Measurements from ENCODE around the gene COMMD9. TPM values are rescaled to one million over a fixed set of nuclear protein-coding genes. Genes with fewer than 3 reads are reported as not detected.

The COMMD9 gene
- total RNA-seq, 2 experiments from 2014 or later: 40.9 to 43.4 TPM

DNA sequence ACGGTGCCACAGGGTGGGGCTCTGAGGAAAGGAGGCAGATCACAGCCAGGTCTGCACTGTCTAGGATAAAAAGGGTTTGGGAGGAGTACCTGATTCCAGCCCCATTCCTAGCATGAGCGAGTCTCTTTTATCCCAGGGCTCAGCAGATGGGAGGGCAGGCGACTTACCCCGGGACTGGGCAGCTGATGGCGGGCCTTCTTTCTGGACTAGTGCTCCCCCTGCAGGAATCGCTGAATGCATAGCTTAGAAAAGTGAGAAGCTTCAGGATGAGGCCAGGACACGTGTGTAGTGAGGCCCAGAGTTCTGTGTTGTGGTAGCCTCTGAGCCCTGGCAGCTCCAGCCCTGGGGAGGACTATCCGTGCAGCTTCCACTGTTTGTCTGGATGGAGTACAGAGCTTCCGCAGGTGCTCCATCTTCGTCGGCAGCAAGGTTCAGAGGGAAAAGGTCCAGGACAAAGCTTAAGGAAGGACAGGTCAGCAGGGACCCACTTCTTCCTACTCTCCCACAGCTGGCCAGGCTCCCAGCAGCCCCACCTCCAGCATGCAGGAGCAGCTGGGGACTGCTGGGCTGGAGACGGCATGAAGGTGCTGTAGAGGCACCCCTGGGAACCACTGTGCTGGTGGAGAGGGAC, 30.4 kb downstream of the COMMD9 start:
- ATAC-seq (ENCODE audit: low read depth) (no peak), DNase-seq (no peak)
- POLR2A ChIA-PET: interaction anchor here (0.6 kb wide), 1 partner anchor 1824 kb away, joined by 4 read pairs; no protein-coding TSS in a partner anchor
- H3K4me1 Mint-ChIP-seq: no peaks in the 10 kb centered on the region
- H3K27ac Mint-ChIP-seq: no peak overlapping the region
- H3K27me3 Mint-ChIP-seq: peaks cover 9% of the 10 kb centered on the region
- no peak overlapping the region for H3K4me3 Mint-ChIP-seq
- no peaks in the 10 kb centered on the region for H3K9me3 Mint-ChIP-seq
- no peaks in the 10 kb centered on the region for H3K36me3 Mint-ChIP-seq

DNA sequence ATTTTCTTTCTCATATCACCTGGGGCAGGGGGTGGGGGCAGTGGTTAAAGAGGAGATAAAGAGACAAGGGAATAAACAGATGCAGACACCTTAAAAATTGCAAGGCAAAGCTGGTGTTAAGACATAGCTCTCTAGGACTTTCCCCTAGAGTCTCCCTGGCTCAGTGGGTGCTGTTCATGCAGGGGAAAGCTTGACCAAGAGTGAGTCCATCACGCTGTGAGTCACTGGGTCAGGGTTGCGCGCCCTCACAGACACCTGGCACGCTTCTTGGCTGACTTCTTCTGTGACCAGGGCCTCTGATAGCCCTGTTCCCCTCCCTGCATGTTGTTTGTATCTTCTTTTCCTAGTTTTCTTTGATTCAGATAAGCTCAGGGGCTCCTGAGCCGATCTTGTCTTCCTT, 31.9 kb downstream of the COMMD9 start:
- no peak for DNase-seq
- H3K9me3 Mint-ChIP-seq: no peaks in the 10 kb centered on the region
- POLR2A ChIA-PET: no interaction called here
- H3K36me3 Mint-ChIP-seq: no peaks in the 10 kb centered on the region
- H3K4me1 Mint-ChIP-seq: no peaks in the 10 kb centered on the region
- no peak overlapping the region for H3K27ac Mint-ChIP-seq
- no peak overlapping the region for H3K4me3 Mint-ChIP-seq
- peaks cover 7% of the 10 kb centered on the region for H3K27me3 Mint-ChIP-seq
- no peak for ATAC-seq (ENCODE audit: low read depth)

DNA sequence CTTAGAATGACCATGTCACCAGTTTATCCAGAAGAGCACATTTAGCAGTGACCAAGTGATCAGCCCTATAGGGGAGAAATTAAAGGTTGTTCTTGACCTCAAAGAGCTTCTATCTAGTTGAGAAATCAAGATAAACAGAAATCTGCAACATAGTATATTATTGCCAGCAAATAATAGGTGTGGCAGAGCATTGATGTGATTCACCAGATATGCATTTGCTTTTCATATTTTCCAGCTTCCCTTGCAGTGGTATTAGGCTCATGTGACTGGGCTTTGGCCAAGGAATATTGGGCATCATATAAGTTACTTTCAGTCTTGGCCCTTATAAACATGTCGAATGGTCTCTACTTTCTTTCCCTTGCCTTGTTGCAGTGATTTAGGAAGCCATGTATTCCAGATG, 34.5 kb downstream of the COMMD9 start:
- H3K27ac Mint-ChIP-seq: no peak overlapping the region
- H3K4me3 Mint-ChIP-seq: no peak overlapping the region
- H3K4me1 Mint-ChIP-seq: no peaks in the 10 kb centered on the region
- H3K27me3 Mint-ChIP-seq: peaks cover 11% of the 10 kb centered on the region
- DNase-seq: no peak
- H3K9me3 Mint-ChIP-seq: no peaks in the 10 kb centered on the region
- H3K36me3 Mint-ChIP-seq: no peaks in the 10 kb centered on the region
- ATAC-seq (ENCODE audit: low read depth): no peak
- POLR2A ChIA-PET: no interaction called here

DNA sequence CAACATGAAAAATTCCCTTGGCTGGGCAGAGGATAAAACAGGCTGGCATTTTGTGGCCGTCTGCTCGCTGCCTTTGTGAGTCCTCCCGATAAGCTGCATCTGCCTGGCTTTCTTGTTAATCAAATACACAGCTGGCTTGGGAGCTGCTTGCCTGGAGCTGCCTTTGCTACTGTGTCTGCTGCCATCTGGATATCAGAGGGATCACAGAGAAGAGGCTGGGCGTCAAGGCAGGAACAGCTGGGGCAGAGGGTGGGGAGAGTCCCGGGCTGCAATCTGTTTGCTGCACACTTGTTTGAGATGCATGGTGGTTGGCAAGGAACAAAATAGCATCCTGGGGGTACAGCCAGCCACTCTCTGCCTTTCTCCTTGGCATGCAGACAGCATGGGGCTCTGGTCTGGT, 36.0 kb downstream of the COMMD9 start:
- no peak overlapping the region for H3K4me3 Mint-ChIP-seq
- DNase-seq (no peak), ATAC-seq (ENCODE audit: low read depth) (no peak)
- no peaks in the 10 kb centered on the region for H3K9me3 Mint-ChIP-seq
- H3K27me3 Mint-ChIP-seq: peaks cover 15% of the 10 kb centered on the region
- POLR2A ChIA-PET: no interaction called here
- H3K36me3 Mint-ChIP-seq: no peaks in the 10 kb centered on the region
- H3K27ac Mint-ChIP-seq: no peak overlapping the region
- H3K4me1 Mint-ChIP-seq: no peaks in the 10 kb centered on the region

DNA sequence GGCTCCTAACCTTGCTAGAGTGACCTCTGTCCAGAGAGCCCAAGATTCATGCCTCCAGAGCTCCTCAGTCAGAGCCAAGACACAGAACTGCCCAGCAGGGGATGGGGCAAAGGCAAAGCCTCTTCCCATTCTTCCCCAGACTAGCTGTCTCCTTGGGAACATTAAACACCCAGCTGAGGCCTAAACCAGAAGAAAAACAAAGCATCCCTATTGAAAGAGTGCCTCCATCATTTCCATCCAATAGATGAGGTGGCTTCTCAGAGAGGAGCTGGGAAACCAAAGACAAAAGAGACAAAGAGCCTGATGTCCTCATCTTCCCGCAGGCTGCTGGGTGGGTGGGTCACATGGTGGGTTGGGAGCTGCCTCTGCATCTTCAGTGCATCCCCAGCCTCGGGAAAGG, 37.4 kb downstream of the COMMD9 start:
- no peaks in the 10 kb centered on the region for H3K36me3 Mint-ChIP-seq

DNA sequence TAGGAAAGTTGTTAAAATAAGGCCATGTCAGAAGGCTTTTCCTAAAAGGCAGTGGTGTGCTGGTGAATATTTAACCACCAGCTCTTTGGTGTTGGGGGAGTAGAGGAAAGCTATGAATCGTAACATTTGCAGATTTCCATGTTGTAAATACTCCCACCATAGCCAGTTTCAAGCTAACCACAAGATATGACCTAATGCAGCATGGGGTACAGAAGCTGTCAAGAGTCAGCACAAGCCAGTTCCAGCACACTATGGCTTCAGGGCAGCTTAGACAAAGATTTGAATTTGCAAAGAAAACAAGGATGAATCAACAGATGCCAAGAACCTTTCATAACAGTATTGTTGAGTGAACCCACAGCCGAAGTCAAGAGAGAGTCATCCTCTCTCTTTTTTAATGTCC, 40.0 kb downstream of the COMMD9 start:
- Mint-ChIP-seq H3K27me3 (peaks cover 26% of the 10 kb centered on the region), H3K9me3 (no peaks in the 10 kb centered on the region), H3K4me1 (no peaks in the 10 kb centered on the region), H3K36me3 (no peaks in the 10 kb centered on the region), H3K4me3 (no peak overlapping the region), H3K27ac (no peak overlapping the region)
- ATAC-seq (ENCODE audit: low read depth) (no peak), DNase-seq (no peak)
- POLR2A ChIA-PET: no interaction called here

More for the DNA sequence above, 37.4 kb downstream of the COMMD9 start:
- Mint-ChIP-seq H3K4me3 (no peak overlapping the region), H3K27me3 (peaks cover 23% of the 10 kb centered on the region), H3K4me1 (no peaks in the 10 kb centered on the region), H3K27ac (no peak overlapping the region), H3K9me3 (no peaks in the 10 kb centered on the region)
- POLR2A ChIA-PET: interaction anchor here (0.5 kb wide), 1 partner anchor 144 kb away, joined by 4 read pairs; no protein-coding TSS in a partner anchor
- ATAC-seq (ENCODE audit: low read depth) (no peak), DNase-seq (no peak)

DNA sequence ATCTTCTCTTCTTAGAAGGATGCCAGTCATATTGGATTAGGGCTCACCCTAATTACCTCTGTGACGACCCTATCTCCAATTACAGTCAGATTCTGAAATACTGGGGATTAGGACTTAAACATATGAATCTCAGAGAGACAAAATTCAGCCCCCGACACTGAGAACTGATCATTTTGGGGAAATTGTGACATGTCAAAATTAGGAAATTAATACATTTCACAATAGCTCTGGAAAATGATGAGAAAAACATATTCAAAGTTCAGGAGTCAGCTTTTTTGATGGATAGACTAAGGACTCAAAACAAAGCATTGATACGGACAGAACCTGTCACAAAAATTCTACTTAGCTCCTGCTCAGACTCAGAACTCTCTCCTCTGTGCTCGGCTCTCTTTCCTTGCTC, 40.8 kb downstream of the COMMD9 start:
- POLR2A ChIA-PET: no interaction called here
- no peak for ATAC-seq (ENCODE audit: low read depth)

DNA sequence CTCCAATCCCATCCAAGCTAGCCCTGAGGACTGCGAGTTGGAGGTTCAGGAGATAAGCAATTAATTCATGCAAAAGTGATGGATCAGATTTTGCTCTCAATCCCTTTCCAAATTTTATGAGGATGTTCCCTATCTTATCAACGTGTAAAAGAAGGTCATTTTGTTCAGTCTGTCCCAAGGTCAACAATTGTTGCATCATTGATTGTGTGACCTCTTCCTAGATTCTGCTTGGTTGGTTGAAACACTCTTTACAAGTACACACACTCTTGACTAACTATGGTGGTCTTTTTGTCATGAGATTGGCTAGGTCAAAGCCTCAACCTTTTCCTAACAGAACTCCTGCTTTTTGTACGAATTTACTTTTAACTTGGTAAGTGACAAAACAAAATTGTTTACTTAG, 41.7 kb downstream of the COMMD9 start:
- H3K4me3 Mint-ChIP-seq: no peak overlapping the region
- ATAC-seq (ENCODE audit: low read depth) (no peak), DNase-seq (no peak)
- H3K27ac Mint-ChIP-seq: no peak overlapping the region
- peaks cover 27% of the 10 kb centered on the region for H3K27me3 Mint-ChIP-seq
- no peaks in the 10 kb centered on the region for H3K4me1 Mint-ChIP-seq
- no peaks in the 10 kb centered on the region for H3K36me3 Mint-ChIP-seq
- H3K9me3 Mint-ChIP-seq: no peaks in the 10 kb centered on the region
- POLR2A ChIA-PET: no interaction called here

More for the DNA sequence above, 40.8 kb downstream of the COMMD9 start:
- Mint-ChIP-seq H3K27ac (no peak overlapping the region), H3K4me1 (no peaks in the 10 kb centered on the region), H3K27me3 (peaks cover 26% of the 10 kb centered on the region), H3K9me3 (no peaks in the 10 kb centered on the region), H3K4me3 (no peak overlapping the region), H3K36me3 (no peaks in the 10 kb centered on the region)
- no peak for DNase-seq

DNA sequence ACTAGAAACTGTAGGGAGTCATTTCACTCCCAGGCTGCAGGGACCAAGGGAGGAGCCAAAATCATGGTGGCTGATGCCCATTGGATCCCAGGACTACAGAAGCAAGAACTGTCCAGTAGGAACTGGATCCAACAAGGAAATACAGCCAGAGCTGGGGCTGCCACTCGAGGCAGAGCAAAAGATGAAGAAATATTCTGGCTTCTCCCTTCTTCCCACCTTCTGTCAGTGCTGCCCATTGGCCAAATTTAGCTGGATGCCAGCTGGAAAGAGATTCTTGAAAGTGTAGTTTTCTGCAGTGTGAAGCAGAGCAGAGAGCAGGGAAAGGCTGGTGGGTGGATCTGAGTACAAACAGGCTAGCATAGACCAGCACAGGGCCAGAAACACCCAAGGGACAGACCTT, 45.6 kb downstream of the COMMD9 start:
- POLR2A ChIA-PET: no interaction called here
- Mint-ChIP-seq H3K27me3 (peaks cover 15% of the 10 kb centered on the region), H3K4me1 (no peaks in the 10 kb centered on the region), H3K4me3 (no peak overlapping the region), H3K9me3 (no peaks in the 10 kb centered on the region), H3K27ac (no peak overlapping the region), H3K36me3 (no peaks in the 10 kb centered on the region)
- ATAC-seq (ENCODE audit: low read depth): no peak
- no peak for DNase-seq

DNA sequence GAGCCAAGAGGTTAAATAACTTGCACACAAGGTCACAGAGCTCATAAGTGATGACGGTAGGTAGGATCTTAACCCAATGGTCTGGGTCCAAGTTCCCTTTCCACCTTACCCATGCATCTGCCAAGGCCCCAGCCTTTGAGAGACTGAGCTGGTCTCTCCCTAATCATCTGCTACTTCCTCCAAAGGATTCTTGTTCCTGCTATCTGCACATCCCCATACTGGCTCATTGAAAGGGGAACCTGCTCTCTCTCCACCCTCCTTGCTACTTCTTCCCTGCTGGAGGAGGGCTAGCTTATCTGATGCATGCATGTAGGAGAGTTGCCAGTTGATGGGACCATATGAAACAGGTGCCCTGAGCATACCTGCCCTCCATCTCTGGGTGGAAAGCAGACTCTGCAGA, 47.7 kb downstream of the COMMD9 start:
- no peak overlapping the region for H3K27ac Mint-ChIP-seq
- DNase-seq (no peak), ATAC-seq (ENCODE audit: low read depth) (no peak)
- no peak overlapping the region for H3K4me3 Mint-ChIP-seq
- H3K36me3 Mint-ChIP-seq: no peaks in the 10 kb centered on the region
- no peaks in the 10 kb centered on the region for H3K9me3 Mint-ChIP-seq
- H3K27me3 Mint-ChIP-seq: peaks cover 4% of the 10 kb centered on the region
- POLR2A ChIA-PET: no interaction called here
- H3K4me1 Mint-ChIP-seq: no peaks in the 10 kb centered on the region

DNA sequence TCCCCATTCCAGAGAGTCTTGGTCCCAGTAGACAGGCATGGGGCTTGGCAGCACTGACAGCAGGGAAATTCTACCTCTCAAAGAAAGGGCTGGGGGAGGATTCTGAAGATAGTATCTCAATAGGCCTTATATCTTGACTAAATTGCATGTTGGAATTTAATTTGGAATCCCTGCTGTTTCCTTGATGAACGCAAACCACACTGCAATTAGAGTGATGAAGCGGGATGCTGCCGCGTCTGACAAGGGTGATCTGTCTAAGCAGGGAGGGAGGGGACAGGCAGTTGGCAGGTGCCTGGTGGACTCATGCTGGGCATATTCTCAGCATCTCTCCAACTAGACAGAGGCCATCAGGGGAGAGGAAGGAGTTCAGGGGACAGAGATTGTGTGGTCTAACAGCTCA, 48.4 kb downstream of the COMMD9 start:
- Mint-ChIP-seq H3K9me3 (no peaks in the 10 kb centered on the region), H3K4me1 (no peaks in the 10 kb centered on the region), H3K27me3 (peaks cover 2% of the 10 kb centered on the region), H3K4me3 (no peak overlapping the region), H3K27ac (no peak overlapping the region), H3K36me3 (no peaks in the 10 kb centered on the region)
- no peak for DNase-seq
- ATAC-seq (ENCODE audit: low read depth): no peak
- POLR2A ChIA-PET: no interaction called here

DNA sequence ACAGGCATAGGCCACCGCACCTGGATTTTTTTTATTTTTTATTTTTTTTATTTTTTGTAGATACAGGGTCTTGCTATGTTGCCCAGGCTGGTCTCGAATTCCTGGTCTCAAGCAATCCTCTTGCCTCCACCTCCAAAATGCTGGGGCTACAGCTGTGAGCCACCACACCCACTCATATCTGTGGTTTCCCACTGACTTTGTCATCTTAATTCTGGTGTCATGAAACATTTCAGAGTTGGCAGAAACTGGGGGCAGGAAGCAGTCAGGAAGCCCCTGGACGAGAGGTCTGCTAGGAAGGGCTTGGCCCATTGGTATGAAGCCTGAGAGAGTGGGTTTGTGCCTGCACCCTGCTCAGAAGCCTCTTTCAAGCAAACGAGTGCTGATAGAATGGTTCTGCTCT, 49.1 kb downstream of the COMMD9 start:
- ATAC-seq (ENCODE audit: low read depth) (no peak), DNase-seq (no peak)
- Mint-ChIP-seq H3K4me1 (no peaks in the 10 kb centered on the region), H3K9me3 (no peaks in the 10 kb centered on the region), H3K36me3 (no peaks in the 10 kb centered on the region), H3K27me3 (peaks cover 4% of the 10 kb centered on the region), H3K27ac (no peak overlapping the region), H3K4me3 (no peak overlapping the region)
- POLR2A ChIA-PET: no interaction called here

DNA sequence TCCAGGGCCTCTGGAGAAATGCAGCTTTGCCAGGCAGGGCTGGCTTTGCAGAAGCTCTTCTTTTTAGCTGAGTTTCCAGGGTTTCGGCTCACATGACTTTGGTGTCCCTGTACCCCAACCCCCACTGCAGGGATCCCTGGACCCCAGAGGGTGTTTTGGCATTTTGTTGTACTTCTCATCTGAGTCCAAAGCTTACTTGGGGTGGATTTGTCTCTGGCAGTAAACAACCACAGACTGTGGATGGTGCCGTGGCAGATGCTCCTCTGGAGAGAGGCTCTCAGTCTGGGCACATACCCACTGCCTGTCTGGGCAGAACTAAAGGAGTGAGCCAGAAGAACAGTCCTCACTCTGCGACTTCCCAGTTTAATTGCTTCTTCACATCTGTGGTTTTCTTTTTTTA, 49.6 kb downstream of the COMMD9 start:
- ATAC-seq (ENCODE audit: low read depth): no peak
- H3K9me3 Mint-ChIP-seq: no peaks in the 10 kb centered on the region
- DNase-seq: no peak
- no peak overlapping the region for H3K4me3 Mint-ChIP-seq
- H3K36me3 Mint-ChIP-seq: no peaks in the 10 kb centered on the region
- H3K27ac Mint-ChIP-seq: no peak overlapping the region
- POLR2A ChIA-PET: no interaction called here
- H3K4me1 Mint-ChIP-seq: no peaks in the 10 kb centered on the region
- peaks cover 4% of the 10 kb centered on the region for H3K27me3 Mint-ChIP-seq

DNA sequence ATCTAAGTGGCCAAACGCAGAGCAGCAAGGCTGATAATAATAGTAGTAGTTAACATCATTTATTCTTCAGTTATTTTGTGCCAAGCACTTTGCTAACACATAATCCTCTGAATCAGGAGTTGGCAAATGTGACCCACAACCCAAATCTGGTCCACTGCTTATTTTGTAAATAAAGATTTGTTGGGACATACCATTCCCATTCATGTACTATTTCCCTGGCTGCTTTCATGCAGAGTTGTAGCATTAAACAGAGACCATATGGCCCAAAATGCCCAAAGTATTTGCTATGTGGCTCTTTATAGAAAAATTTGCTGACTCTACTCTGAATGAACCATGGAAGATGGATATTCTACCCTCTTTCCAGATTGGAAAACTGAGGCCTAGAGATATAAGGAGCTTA, 50.3 kb downstream of the COMMD9 start:
- POLR2A ChIA-PET: no interaction called here
- Mint-ChIP-seq H3K27ac (no peak overlapping the region), H3K4me1 (no peaks in the 10 kb centered on the region), H3K4me3 (no peak overlapping the region), H3K27me3 (peaks cover 4% of the 10 kb centered on the region), H3K36me3 (no peaks in the 10 kb centered on the region), H3K9me3 (no peaks in the 10 kb centered on the region)
- DNase-seq: no peak
- no peak for ATAC-seq (ENCODE audit: low read depth)

Data from activated naive CD8-positive, alpha-beta T cell treated with anti-CD3 and anti-CD28 coated beads, Interleukin-2, amount 10 ng/mL, durations not matched to agents 7 days and 5 days (primary cell).